Gastroesophageal sphincter (tissue), 3 donors: ENCODE data around the gene ADGRG6.

Experiments
- POLR2A ChIP-seq, 2 donors: fragments of 450-650 bp; IDR thresholded peaks; one replicate each; pipeline ENCODE4 v1.6.1; 2017; ENCODE audit warnings: antibody characterized with exemption in 2 of 2, mild to moderate bottlenecking in 2 of 2, moderate library complexity in 1 of 2
- TF ChIP-seq, protein P1 (sequence below), 4 experiments: fragments of 200-600 bp in 2 of 4; fragments of 450-650 bp in 2 of 4; sonication (generic) in 1 of 4; IDR thresholded peaks; one replicate each; pipeline ENCODE4 v1.5.1; 2017 to 2019; ENCODE audit warnings: antibody characterized with exemption in 4 of 4, mild to moderate bottlenecking in 2 of 4, moderate library complexity in 2 of 4

DNA sequence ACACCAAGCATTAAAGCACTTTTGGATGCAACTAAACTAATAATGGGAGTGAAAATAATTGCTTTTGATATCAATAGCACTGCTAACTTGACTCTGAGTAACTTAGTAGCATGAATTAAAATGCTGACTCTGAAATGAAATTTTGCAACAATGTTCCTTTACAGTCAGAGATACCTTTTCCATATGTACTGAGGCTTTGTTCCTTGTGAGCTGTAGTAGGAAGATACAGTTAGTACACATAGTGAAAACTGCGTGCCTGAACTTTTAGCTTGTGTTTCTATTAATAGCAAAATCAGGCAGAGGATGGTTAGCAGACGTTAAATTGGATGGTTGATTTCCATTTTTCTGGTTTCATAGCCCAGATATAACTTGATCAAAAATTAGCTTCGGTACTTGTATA, 18.6 kb downstream of the ADGRG6 start:
- TF ChIP-seq, protein P1, sequence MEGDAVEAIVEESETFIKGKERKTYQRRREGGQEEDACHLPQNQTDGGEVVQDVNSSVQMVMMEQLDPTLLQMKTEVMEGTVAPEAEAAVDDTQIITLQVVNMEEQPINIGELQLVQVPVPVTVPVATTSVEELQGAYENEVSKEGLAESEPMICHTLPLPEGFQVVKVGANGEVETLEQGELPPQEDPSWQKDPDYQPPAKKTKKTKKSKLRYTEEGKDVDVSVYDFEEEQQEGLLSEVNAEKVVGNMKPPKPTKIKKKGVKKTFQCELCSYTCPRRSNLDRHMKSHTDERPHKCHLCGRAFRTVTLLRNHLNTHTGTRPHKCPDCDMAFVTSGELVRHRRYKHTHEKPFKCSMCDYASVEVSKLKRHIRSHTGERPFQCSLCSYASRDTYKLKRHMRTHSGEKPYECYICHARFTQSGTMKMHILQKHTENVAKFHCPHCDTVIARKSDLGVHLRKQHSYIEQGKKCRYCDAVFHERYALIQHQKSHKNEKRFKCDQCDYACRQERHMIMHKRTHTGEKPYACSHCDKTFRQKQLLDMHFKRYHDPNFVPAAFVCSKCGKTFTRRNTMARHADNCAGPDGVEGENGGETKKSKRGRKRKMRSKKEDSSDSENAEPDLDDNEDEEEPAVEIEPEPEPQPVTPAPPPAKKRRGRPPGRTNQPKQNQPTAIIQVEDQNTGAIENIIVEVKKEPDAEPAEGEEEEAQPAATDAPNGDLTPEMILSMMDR (IDR thresholded peaks at IDR 0.05) = no peak
- no peak for TF ChIP-seq POLR2A (IDR thresholded peaks at IDR 0.05)
